ENCODE results near the gene BCL6. TPM values are rescaled to one million over a fixed set of nuclear protein-coding genes. Genes with fewer than 3 reads are reported as not detected.
A peak's percentile ranks its signal among the peaks of the same experiment; 100 is the strongest.

The BCL6 gene
- total and polyA plus RNA-seq, 2 of the 8 experiments (the other 6 are each of a cell fraction or from before 2014, with no cell fraction given) = 5.7 to 10.4 TPM

GRCh38 chr3:187721055-187721454 lies 24.2 kb downstream of the BCL6 start:
- 92% methylated on average over 8 of the region's 8 CpGs; no CpG with 5 or more reads in 1 of the 2 experiments for WGBS, 2 experiments (ENCODE audit: extremely low coverage in 1 of 2, insufficient coverage in 1 of 2, insufficient read length in 1 of 2, insufficient replicate concordance in 2 of 2, low coverage in 1 of 2, low lambda C conversion rate in 2 of 2, missing lambda C conversion rate in 1 of 2)
- H2AK5ac ChIP-seq (ENCODE audit: low read depth, low read length) = no peak overlapping the region
- no peaks in the 10 kb centered on the region for H3K9me3 ChIP-seq (ENCODE audit: insufficient read depth in 2 of 2, low read depth in 1 of 2, low read length in 1 of 2)
- H2BK20ac ChIP-seq (ENCODE audit: low read length) = 0 out of 2 replicates have a peak overlapping the region, but pooled peaks have one; percentile 3
- no peak overlapping the region for H3K9ac ChIP-seq (replicated peaks in 1 of 4; ENCODE audit: extremely low read depth in 1 of 4, low read depth in 3 of 4, low read length in 3 of 4)
- no peak overlapping the region for H2BK5ac ChIP-seq (ENCODE audit: low read depth, low read length)
- no peak overlapping the region for H3K4ac ChIP-seq (replicated peaks; ENCODE audit: insufficient read length, low read depth, low read length)
- no peak overlapping the region for H3K27ac ChIP-seq (ENCODE audit: low read depth, low read length)
- no peak overlapping the region for H3K23ac ChIP-seq (ENCODE audit: insufficient read length)
- no peak overlapping the region for H2BK12ac ChIP-seq (ENCODE audit: low read depth, low read length)
- H2AFZ ChIP-seq (ENCODE audit: low read length) = no peak overlapping the region
- peaks cover 0 to 13% (median 4%) of the 10 kb centered on the region in 4 experiments; a peak in 6 of 7 replicates for H3K4me1 ChIP-seq (replicated peaks in 1 of 4; ENCODE audit: control insufficient read depth in 3 of 4, insufficient read depth in 4 of 4, low read length in 3 of 4)
- H3K18ac ChIP-seq (ENCODE audit: extremely low read depth, low read length) = no peak overlapping the region
- ChIA-PET CTCF (ENCODE audit: partially characterized antibody) (interaction anchor here (0.6 to 23.0 kb wide), 11 partner anchors 11 to 1239 kb away, joined by 3 to 280 read pairs (median 5); no protein-coding TSS in a partner anchor), POLR2A (ENCODE audit: partially characterized antibody) (no interaction called here)
- no peaks in the 10 kb centered on the region for H3K27me3 ChIP-seq (replicated peaks in 1 of 4; ENCODE audit: control insufficient read depth in 3 of 4, extremely low read depth in 1 of 4, insufficient read depth in 3 of 4, low read length in 3 of 4)
- no peak for DNase-seq (ENCODE audit: low read depth in 1 of 2, low spot score in 2 of 2)
- no peak overlapping the region for H3K4me3 ChIP-seq (ENCODE audit: extremely low read depth in 1 of 4, insufficient read depth in 2 of 4, low read depth in 3 of 4, low read length in 4 of 4)
- H3K4me2 ChIP-seq (ENCODE audit: insufficient read depth in 1 of 2, low read depth in 2 of 2, low read length in 2 of 2) = no peak overlapping the region
- no peak overlapping the region for H3K14ac ChIP-seq (ENCODE audit: insufficient read length)
- H4K20me1 ChIP-seq (replicated peaks in 1 of 2; ENCODE audit: control insufficient read depth in 1 of 2, insufficient read depth in 2 of 2, low read length in 2 of 2) = no peaks in the 10 kb centered on the region
- H3K79me1 ChIP-seq (ENCODE audit: low read depth, low read length) = no peaks in the 10 kb centered on the region
- no peak overlapping the region for H2BK120ac ChIP-seq (replicated peaks; ENCODE audit: low read depth, low read length)
- no peak overlapping the region for H4K8ac ChIP-seq (ENCODE audit: extremely low read depth, insufficient read depth, low read length)
- no peak overlapping the region for H4K91ac ChIP-seq (replicated peaks; ENCODE audit: insufficient read length, low read length)
- peaks cover 2 to 33% (median 10%) of the 10 kb centered on the region in 4 experiments; a peak in 6 of 8 replicates for H3K36me3 ChIP-seq (ENCODE audit: control insufficient read depth in 2 of 4, insufficient read depth in 4 of 4, low read length in 3 of 4)
- no peak overlapping the region for H3K56ac ChIP-seq (replicated peaks; ENCODE audit: insufficient read length, low read depth, low read length)
- no peak for FAIRE-seq
- H3K79me2 ChIP-seq (ENCODE audit: control insufficient read depth in 1 of 2, insufficient read depth in 2 of 2, low read length in 2 of 2) = no peaks in the 10 kb centered on the region
- H2BK15ac ChIP-seq (ENCODE audit: low read length) = no peak overlapping the region
- no peaks in the 10 kb centered on the region for H3K23me2 ChIP-seq (ENCODE audit: low read depth, low read length)
- H4K5ac ChIP-seq (ENCODE audit: insufficient read length, low read depth, low read length) = no peak overlapping the region
- TF ChIP-seq BACH1 (IDR thresholded peaks at IDR 0.05; ENCODE audit: low read length) (no peak), CBX5 (IDR thresholded peaks at IDR 0.05; ENCODE audit: low read depth, low read length) (no peak), POLR2A (IDR thresholded peaks at IDR 0.05; ENCODE audit: control extremely low read depth in 1 of 2, low read depth in 2 of 2, low read length in 2 of 2) (no peak), JUN (IDR thresholded peaks at IDR 0.05; ENCODE audit: low read depth, low read length) (no peak), ZNF274 (IDR thresholded peaks at IDR 0.05; ENCODE audit: borderline replicate concordance, extremely low read depth, low read length) (no peak), CHD1 (IDR thresholded peaks at IDR 0.05; ENCODE audit: low read depth, low read length) (no peak), RFX5 (IDR thresholded peaks at IDR 0.05; ENCODE audit: borderline replicate concordance, low read depth, low read length) (no peak), POLR2AphosphoS5 (IDR thresholded peaks at IDR 0.05; ENCODE audit: low read depth, low read length) (no peak), BRCA1 (IDR thresholded peaks at IDR 0.05; ENCODE audit: low read depth, low read length) (no peak), CEBPB (IDR thresholded peaks at IDR 0.05; ENCODE audit: low read depth, low read length) (no peak), HDAC2 (IDR thresholded peaks at IDR 0.05; ENCODE audit: borderline replicate concordance in 1 of 2, low read depth in 2 of 2, low read length in 2 of 2) (no peak), CHD2 (IDR thresholded peaks at IDR 0.05; ENCODE audit: low read length) (no peak), SRF (IDR thresholded peaks at IDR 0.05; ENCODE audit: low read depth, low read length) (no peak), MAX (IDR thresholded peaks at IDR 0.05) (no peak), KDM5A (IDR thresholded peaks at IDR 0.05; ENCODE audit: low read length) (no peak), SP4 (IDR thresholded peaks at IDR 0.05; ENCODE audit: low read length) (no peak)
